ENCODE data around the gene SLC43A2. TPM values are rescaled to one million over a fixed set of nuclear protein-coding genes. Genes with fewer than 3 reads are reported as not detected.

Gene SLC43A2
- total RNA-seq, 1 experiment from 2014 or later: 12.9 TPM

DNA sequence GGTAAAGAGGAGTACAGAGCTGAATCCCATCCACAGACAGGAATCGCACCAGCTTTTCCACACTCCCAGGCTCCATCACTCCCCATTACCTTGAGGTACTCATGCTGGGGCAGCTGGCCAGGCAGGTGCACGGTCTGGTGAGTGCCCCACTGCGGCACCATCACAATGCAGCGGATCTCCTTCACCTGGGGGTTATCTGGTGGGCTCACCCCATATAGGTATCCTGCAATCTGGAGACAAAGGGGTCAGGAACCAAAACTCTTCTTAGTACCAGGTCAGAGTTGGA, 22.9 kb upstream of the SLC43A2 start:
- TF ChIP-seq, protein P1, sequence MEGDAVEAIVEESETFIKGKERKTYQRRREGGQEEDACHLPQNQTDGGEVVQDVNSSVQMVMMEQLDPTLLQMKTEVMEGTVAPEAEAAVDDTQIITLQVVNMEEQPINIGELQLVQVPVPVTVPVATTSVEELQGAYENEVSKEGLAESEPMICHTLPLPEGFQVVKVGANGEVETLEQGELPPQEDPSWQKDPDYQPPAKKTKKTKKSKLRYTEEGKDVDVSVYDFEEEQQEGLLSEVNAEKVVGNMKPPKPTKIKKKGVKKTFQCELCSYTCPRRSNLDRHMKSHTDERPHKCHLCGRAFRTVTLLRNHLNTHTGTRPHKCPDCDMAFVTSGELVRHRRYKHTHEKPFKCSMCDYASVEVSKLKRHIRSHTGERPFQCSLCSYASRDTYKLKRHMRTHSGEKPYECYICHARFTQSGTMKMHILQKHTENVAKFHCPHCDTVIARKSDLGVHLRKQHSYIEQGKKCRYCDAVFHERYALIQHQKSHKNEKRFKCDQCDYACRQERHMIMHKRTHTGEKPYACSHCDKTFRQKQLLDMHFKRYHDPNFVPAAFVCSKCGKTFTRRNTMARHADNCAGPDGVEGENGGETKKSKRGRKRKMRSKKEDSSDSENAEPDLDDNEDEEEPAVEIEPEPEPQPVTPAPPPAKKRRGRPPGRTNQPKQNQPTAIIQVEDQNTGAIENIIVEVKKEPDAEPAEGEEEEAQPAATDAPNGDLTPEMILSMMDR (conservative IDR thresholded peaks at IDR 0.05): no peak
- Histone ChIP-seq H4K5ac (ENCODE audit: insufficient read length, low read depth, low read length) (no peak overlapping the region), H2AFZ (ENCODE audit: low read length) (no peak overlapping the region), H3K9me3 (ENCODE audit: control insufficient read depth, low read depth, low read length) (no peaks in the 10 kb centered on the region), H4K20me1 (ENCODE audit: control insufficient read depth, insufficient read depth, insufficient read length) (no peaks in the 10 kb centered on the region), H3K23me2 (ENCODE audit: insufficient read length, low read depth, low read length, poor library complexity, severe bottlenecking) (peaks cover 8% of the 10 kb centered on the region), H2BK20ac (ENCODE audit: low read depth, low read length, poor library complexity, severe bottlenecking) (no peak overlapping the region), H3K56ac (ENCODE audit: insufficient read length, low read depth, low read length) (no peak overlapping the region), H3K18ac (ENCODE audit: insufficient read length, low read depth, low read length) (no peak overlapping the region), H2BK5ac (ENCODE audit: insufficient read length, low read length) (no peak overlapping the region), H3K4me1 (ENCODE audit: insufficient read depth, low read length) (no peaks in the 10 kb centered on the region), H3K79me2 (ENCODE audit: insufficient read depth, low read length) (no peaks in the 10 kb centered on the region), H2AK5ac (ENCODE audit: insufficient read length, low read length) (no peak overlapping the region), H3K14ac (ENCODE audit: insufficient read depth, low read length) (no peak overlapping the region), H3K27me3 (ENCODE audit: insufficient read depth, low read length) (no peaks in the 10 kb centered on the region), H2BK12ac (ENCODE audit: insufficient read length, low read depth, low read length) (no peak overlapping the region), H2BK15ac (ENCODE audit: low read depth, low read length) (no peak overlapping the region), H4K8ac (replicated peaks; ENCODE audit: insufficient read length, low read depth, low read length) (no peak overlapping the region), H3K23ac (ENCODE audit: insufficient read length, low read depth, low read length) (no peak overlapping the region), H3K4me2 (ENCODE audit: insufficient read depth, insufficient read length, low read length) (no peak overlapping the region), H3K4ac (ENCODE audit: low read depth, low read length) (no peak overlapping the region), H3K9ac (ENCODE audit: extremely low read depth, insufficient read length, low read length) (no peak overlapping the region), H4K91ac (ENCODE audit: insufficient read length, low read depth, low read length) (no peak overlapping the region), H2BK120ac (ENCODE audit: low read depth, low read length, poor library complexity, severe bottlenecking) (no peak overlapping the region), H3T11ph (ENCODE audit: low read length) (no peak overlapping the region), H3K79me1 (ENCODE audit: insufficient read depth, low read depth, low read length, poor library complexity, severe bottlenecking) (no peaks in the 10 kb centered on the region), H3K27ac (ENCODE audit: insufficient read length, low read depth, low read length) (no peak overlapping the region)
- Mint-ChIP-seq H3K27ac (peak overlapping the region in 1 of 3 experiments; percentile 5; a peak in 1 of 7 replicates), H3K27me3 (ENCODE audit: low read depth) (no peaks in the 10 kb centered on the region; the same call in 1 of the 2 replicates), H3K36me3 (ENCODE audit: insufficient read depth in 1 of 3, low read depth in 3 of 3) (peaks cover 47 to 60% (median 54%) of the 10 kb centered on the region in 3 experiments; a peak in 6 of 7 replicates), H3K4me1 (peaks cover 9 to 11% of the 10 kb centered on the region in 2 experiments), H3K4me3 (no peak overlapping the region), H3K9me3 (no peaks in the 10 kb centered on the region)
- no peak for DNase-seq
- no CpG with 5 or more reads among the region's 4 CpGs for WGBS (ENCODE audit: extremely low coverage, insufficient read length, low lambda C conversion rate)

Measured in H9 (cell line).